Fibroblast of pulmonary artery (primary cell): ENCODE measurements around the gene PLCXD3.

Experiments
- DNase-seq: peaks from one replicate; pipeline ENCODE4 v3.0.0-alpha.2; 2010; ENCODE audit warnings: low read depth
- H3K4me3 ChIP-seq: replicated peaks from 2 replicates; pipeline ENCODE4 v1.5.1; 2011; ENCODE audit warnings: low read depth, mild to moderate bottlenecking, control low read depth, low read length, moderate library complexity
- CTCF ChIP-seq: IDR thresholded peaks from 2 replicates; pipeline ENCODE4 v1.5.1; 2011; ENCODE audit warnings: mild to moderate bottlenecking, control low read depth, low read length, inconsistent platforms; ENCODE audit errors: missing control alignments

The PLCXD3 gene

GRCh38 chr5:41416336-41416735, 94.1 kb downstream of the PLCXD3 start:
- no peak for TF ChIP-seq CTCF
- no peak for DNase-seq
- no peak overlapping the region for H3K4me3 ChIP-seq

DNA sequence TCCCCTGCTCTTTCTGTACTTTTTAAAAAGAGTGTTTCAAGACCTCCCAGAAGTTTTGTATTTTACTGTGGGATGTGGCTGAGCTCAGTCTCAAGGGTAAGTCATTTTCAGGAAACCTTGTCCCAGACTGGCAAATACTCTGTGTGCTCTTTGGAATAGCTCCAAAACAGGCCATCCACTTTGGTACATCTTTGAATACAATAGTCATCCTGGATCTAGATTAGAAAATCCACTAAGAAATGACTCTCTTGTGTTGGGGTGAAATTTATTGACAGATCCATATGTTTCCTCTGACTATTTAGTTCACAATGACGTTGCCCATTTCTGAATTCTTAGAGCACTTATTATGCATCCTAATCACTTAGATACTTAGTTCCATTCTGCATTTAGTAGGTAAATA, 95.2 kb downstream of the PLCXD3 start:
- TF ChIP-seq CTCF, result no peak
- H3K4me3 ChIP-seq, result no peak overlapping the region
- DNase-seq, result peak; percentile 56

DNA sequence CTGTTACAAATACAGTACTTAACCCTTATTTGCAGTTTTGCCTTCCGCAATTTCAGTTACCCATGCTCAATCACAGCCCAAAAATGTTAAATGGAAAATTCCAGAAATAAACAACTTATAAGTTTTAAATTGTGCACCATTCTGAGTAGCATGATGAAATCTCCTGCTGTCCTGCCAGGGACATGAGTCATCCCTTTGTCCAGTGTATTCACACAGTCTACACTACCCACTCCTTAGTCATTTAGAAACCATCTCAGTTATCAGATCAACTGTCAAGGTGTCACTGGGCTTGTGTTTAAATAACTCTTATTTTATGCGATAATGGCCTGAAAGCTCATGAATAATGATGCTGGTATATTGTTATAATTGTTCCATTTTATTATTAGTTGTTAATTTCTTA, 95.8 kb downstream of the PLCXD3 start:
- peak; percentile 97 for DNase-seq
- no peak overlapping the region for H3K4me3 ChIP-seq
- no peak for TF ChIP-seq CTCF

GRCh38 chr5:41413074-41413473, 97.3 kb downstream of the PLCXD3 start:
- no peak for DNase-seq
- no peak for TF ChIP-seq CTCF
- H3K4me3 ChIP-seq, result no peak overlapping the region

- no peak for DNase-seq
- no peak for TF ChIP-seq CTCF
- H3K4me3 ChIP-seq, result no peak overlapping the region
Measured at GRCh38 chr5:41412496-41412895, 97.9 kb downstream of the PLCXD3 start.

DNA sequence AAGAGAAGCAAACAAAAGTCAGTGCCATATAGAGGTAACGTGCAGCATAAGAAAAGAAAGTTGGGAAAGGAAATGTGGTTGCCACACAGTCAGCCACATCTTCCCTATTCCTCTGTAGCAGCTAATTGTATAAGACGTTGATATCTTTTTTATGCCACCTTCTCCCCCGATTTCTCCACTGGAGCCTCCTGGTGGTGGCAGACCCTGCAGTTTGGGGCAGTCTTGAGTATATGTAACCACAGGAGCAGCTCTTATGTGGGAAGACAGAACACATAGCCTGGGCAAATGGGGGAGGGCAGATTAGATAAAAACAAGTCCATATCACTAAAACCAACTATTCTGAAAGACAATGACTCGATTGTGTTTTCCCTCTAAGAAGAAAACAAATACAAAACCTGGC, 99.7 kb downstream of the PLCXD3 start:
- TF ChIP-seq CTCF, result no peak
- H3K4me3 ChIP-seq, result no peak overlapping the region
- DNase-seq, result no peak

GRCh38 chr5:41410307-41410706, 100.1 kb downstream of the PLCXD3 start:
- H3K4me3 ChIP-seq, result no peak overlapping the region
- peak; percentile 33 for DNase-seq
- no peak for TF ChIP-seq CTCF
